Loucy (cell line): ENCODE data around the gene STH.

Experiments used
- H2AFZ ChIP-seq: fragments of 200-600 bp; sonication (generic); 2 replicates; pipeline ENCODE4 v1.6.0; 2016; ENCODE audit warnings: antibody characterized with exemption, mild to moderate bottlenecking, low read length, moderate library complexity
- H3F3A ChIP-seq: fragments of 200-600 bp; 2 replicates; pipeline ENCODE4 v1.6.0; 2016; ENCODE audit warnings: antibody characterized with exemption, low read depth, mild to moderate bottlenecking
- H3K27me3 ChIP-seq: fragments of 200-600 bp; sonication (generic); 2 replicates; pipeline ENCODE4 v1.6.1; 2014; ENCODE audit warnings: low read length, mild to moderate bottlenecking; ENCODE audit not compliant: insufficient read depth, poor library complexity, severe bottlenecking
- H3K36me3 ChIP-seq: fragments of 200-600 bp; sonication (generic); 2 replicates; pipeline ENCODE4 v1.6.1; 2016; ENCODE audit warnings: low read length; ENCODE audit not compliant: insufficient read depth
- H3K4me1 ChIP-seq: fragments of 200-600 bp; sonication (generic); 2 replicates; pipeline ENCODE4 v1.5.1; 2014; ENCODE audit warnings: low read length, mild to moderate bottlenecking; ENCODE audit not compliant: insufficient read depth, poor library complexity, severe bottlenecking
- H3K4me2 ChIP-seq: fragments of 200-600 bp; sonication (generic); 2 replicates; pipeline ENCODE4 v1.6.0; 2014; ENCODE audit warnings: antibody characterized with exemption, low read length, low read depth, mild to moderate bottlenecking; ENCODE audit not compliant: poor library complexity, severe bottlenecking
- H3K4me3 ChIP-seq: fragments of 200-600 bp; sonication (generic); 2 replicates; pipeline ENCODE4 v1.5.1; 2014; ENCODE audit warnings: low read length, mild to moderate bottlenecking, mixed read lengths; ENCODE audit not compliant: poor library complexity, severe bottlenecking
- H3K79me2 ChIP-seq: fragments of 200-600 bp; sonication (generic); 2 replicates; pipeline ENCODE4 v1.6.1; 2014; ENCODE audit warnings: low read length; ENCODE audit not compliant: insufficient read depth
- H3K9ac ChIP-seq: fragments of 200-600 bp; sonication (generic); 2 replicates; pipeline ENCODE4 v1.6.0; 2014; ENCODE audit warnings: mild to moderate bottlenecking, low read depth, low read length, moderate library complexity; ENCODE audit not compliant: poor library complexity, severe bottlenecking
- H3K9me2 ChIP-seq: fragments of 200-600 bp; sonication (generic); replicated peaks from 2 replicates; pipeline ENCODE4 v1.6.1; 2016; ENCODE audit warnings: low read depth, low read length, mixed read lengths
- H3K9me3 ChIP-seq: fragments of 200-600 bp; sonication (generic); 2 replicates; pipeline ENCODE4 v1.6.1; 2014; ENCODE audit warnings: mild to moderate bottlenecking, antibody characterized with exemption, low read length, low read depth; ENCODE audit not compliant: insufficient read depth
- H4K20me1 ChIP-seq: fragments of 200-600 bp; sonication (generic); 2 replicates; pipeline ENCODE4 v1.6.0; 2014; ENCODE audit warnings: antibody characterized with exemption, low read length, mild to moderate bottlenecking; ENCODE audit not compliant: insufficient read depth, poor library complexity, severe bottlenecking
- EZH2phosphoT487 ChIP-seq: fragments of 200-600 bp; IDR thresholded peaks from 2 replicates; pipeline ENCODE4 v1.6.1; 2018; ENCODE audit warnings: antibody characterized with exemption, mild to moderate bottlenecking, moderate library complexity, borderline replicate concordance
- TF ChIP-seq, protein P1 (sequence below): fragments of 200-600 bp; sonication (generic); conservative IDR thresholded peaks from 2 replicates; pipeline ENCODE4 v1.5.1; 2014; ENCODE audit warnings: mild to moderate bottlenecking, antibody characterized with exemption, low read length

Gene STH

DNA sequence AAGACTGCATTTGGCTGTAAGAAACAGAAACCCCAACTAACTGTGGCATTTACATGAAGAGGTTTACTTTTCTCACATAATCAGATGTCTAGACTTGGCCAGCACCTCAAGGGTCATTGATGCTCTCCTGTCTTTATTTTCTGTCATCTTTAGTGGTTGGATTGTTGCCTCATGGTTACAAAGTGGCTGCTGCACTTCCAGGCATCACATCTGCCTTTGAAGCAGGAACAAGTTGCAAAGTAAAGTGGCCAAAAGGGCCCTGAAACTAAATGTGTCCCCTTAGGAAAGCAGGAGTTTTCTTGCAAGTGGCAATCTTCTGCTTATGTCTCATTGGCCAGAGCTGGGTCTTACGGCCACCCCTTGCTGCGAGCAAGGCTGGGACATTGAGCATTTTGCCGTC lies 26.5 kb upstream of the STH start:
- H3K27me3 ChIP-seq, result no peaks in the 10 kb centered on the region
- TF ChIP-seq, protein P1, sequence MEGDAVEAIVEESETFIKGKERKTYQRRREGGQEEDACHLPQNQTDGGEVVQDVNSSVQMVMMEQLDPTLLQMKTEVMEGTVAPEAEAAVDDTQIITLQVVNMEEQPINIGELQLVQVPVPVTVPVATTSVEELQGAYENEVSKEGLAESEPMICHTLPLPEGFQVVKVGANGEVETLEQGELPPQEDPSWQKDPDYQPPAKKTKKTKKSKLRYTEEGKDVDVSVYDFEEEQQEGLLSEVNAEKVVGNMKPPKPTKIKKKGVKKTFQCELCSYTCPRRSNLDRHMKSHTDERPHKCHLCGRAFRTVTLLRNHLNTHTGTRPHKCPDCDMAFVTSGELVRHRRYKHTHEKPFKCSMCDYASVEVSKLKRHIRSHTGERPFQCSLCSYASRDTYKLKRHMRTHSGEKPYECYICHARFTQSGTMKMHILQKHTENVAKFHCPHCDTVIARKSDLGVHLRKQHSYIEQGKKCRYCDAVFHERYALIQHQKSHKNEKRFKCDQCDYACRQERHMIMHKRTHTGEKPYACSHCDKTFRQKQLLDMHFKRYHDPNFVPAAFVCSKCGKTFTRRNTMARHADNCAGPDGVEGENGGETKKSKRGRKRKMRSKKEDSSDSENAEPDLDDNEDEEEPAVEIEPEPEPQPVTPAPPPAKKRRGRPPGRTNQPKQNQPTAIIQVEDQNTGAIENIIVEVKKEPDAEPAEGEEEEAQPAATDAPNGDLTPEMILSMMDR, result no peak
- no peak for TF ChIP-seq EZH2phosphoT487
- H4K20me1 ChIP-seq, result no peaks in the 10 kb centered on the region
- H3K36me3 ChIP-seq, result no peaks in the 10 kb centered on the region
- no peak overlapping the region for H3K4me3 ChIP-seq
- H3K4me1 ChIP-seq, result no peaks in the 10 kb centered on the region
- H3F3A ChIP-seq, result no peaks in the 10 kb centered on the region
- no peak overlapping the region for H3K9ac ChIP-seq
- no peaks in the 10 kb centered on the region for H3K79me2 ChIP-seq
- H3K9me2 ChIP-seq, result no peaks in the 10 kb centered on the region
- H3K4me2 ChIP-seq, result no peak overlapping the region
- no peak overlapping the region for H2AFZ ChIP-seq
- H3K9me3 ChIP-seq, result no peaks in the 10 kb centered on the region

DNA sequence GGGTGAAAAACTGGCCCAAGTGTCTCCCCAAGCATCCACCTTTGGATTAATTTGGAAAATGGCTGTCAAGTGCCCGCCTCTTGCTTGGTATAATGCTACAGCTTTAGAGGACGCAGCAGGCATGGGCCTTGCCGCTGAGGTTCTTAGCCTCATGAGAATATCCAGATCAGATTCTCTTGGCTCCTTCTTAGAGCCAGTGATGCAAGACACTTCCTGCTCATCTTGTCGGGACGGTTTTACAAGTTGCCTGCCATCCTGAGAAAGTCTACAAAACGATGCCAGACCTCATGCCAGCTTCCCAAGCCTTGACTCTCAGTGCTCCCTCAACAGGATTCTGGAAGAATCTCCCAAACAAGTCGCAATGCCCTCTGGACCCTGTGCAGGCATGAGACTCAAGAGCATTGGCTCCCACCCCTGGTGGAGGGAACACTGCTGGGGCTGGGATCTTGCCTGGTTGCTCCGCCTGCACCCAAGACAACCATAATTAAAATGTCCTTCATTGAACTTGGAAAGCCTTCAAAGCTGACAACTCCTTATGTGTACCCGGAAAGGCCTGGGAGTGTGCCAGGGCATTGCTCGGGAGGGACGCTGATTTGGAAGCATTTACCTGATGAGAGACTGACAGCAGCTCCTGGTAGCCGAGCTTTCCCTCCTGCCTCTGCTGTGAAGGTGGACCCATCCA lies 25.8 kb upstream of the STH start:
- Histone ChIP-seq H2AFZ (no peak overlapping the region), H3K4me1 (no peaks in the 10 kb centered on the region), H4K20me1 (no peaks in the 10 kb centered on the region), H3K36me3 (no peaks in the 10 kb centered on the region), H3F3A (no peaks in the 10 kb centered on the region), H3K4me2 (no peak overlapping the region), H3K9ac (no peak overlapping the region), H3K4me3 (no peak overlapping the region), H3K27me3 (no peaks in the 10 kb centered on the region), H3K9me2 (no peaks in the 10 kb centered on the region), H3K9me3 (no peaks in the 10 kb centered on the region), H3K79me2 (no peaks in the 10 kb centered on the region)
- TF ChIP-seq EZH2phosphoT487, result no peak
- TF ChIP-seq, protein P1, result no peak

DNA sequence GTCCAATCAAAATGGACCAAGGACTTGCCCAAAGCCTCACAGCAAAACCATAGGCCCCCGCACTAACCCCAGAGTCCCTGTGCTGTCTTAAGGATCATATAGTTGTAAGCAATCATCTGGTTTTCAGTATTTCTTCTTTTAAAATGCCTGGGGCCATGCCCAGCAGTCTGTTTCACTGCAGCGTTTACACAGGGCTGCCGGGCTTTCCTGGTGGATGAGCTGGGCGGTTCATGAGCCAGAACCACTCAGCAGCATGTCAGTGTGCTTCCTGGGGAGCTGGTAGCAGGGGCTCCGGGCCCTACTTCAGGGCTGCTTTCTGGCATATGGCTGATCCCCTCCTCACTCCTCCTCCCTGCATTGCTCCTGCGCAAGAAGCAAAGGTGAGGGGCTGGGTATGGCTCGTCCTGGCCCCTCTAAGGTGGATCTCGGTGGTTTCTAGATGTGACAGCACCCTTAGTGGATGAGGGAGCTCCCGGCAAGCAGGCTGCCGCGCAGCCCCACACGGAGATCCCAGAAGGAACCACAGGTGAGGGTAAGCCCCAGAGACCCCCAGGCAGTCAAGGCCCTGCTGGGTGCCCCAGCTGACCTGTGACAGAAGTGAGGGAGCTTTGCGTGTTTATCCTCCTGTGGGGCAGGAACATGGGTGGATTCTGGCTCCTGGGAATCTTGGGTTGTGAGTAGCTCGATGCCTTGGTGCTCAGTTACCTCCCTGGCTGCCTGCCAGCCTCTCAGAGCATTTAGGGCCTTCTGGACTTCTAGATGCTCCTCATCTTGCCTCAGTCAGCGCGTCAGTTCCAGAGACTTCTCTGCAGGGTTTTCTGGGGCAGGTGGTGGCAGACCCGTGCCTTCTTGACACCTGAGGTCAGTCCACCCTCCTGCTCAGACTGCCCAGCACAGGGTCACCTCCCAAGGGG lies 24.8 kb upstream of the STH start:
- Histone ChIP-seq H4K20me1 (no peaks in the 10 kb centered on the region), H3K79me2 (no peaks in the 10 kb centered on the region), H2AFZ (no peak overlapping the region), H3K27me3 (no peaks in the 10 kb centered on the region), H3K9me3 (no peaks in the 10 kb centered on the region), H3K4me1 (no peaks in the 10 kb centered on the region), H3K4me2 (no peak overlapping the region), H3K9ac (no peak overlapping the region), H3K36me3 (no peaks in the 10 kb centered on the region), H3K4me3 (no peak overlapping the region), H3F3A (no peaks in the 10 kb centered on the region), H3K9me2 (no peaks in the 10 kb centered on the region)
- TF ChIP-seq, protein P1, result no peak
